Measurements from ENCODE around the gene GTF2A1L. TPM values are rescaled to one million over a fixed set of nuclear protein-coding genes. Genes with fewer than 3 reads are reported as not detected.

GTF2A1L gene
- total RNA-seq, 1 experiment from 2014 or later, result not detected

- TF ChIP-seq EZH2 (IDR thresholded peaks at IDR 0.05; ENCODE audit: borderline replicate concordance, low read depth, low read length, poor library complexity, severe bottlenecking) (no peak), CTCF (conservative IDR thresholded peaks at IDR 0.05; ENCODE audit: low read depth, low read length) (no peak)
- no TSS peak for BruUV-seq (replicated peaks)
- no peaks in the 10 kb centered on the region for H3K27me3 ChIP-seq (replicated peaks; ENCODE audit: insufficient read depth, low read depth, low read length, poor library complexity)
- intact Hi-C loops (cut with micrococcal nuclease; ENCODE audit: unreplicated experiment), result no loop called here
- no peaks in the 10 kb centered on the region for H3K36me3 ChIP-seq (ENCODE audit: insufficient read depth, low read length, poor library complexity, severe bottlenecking)
- POLR2A ChIA-PET (ENCODE audit: low non-redundant PET), result interaction anchor here (0.5 kb wide), 1 partner anchor 1337 kb away, joined by 7 read pairs; no protein-coding TSS in a partner anchor
- no peak overlapping the region for H3K27ac ChIP-seq (ENCODE audit: low read depth, low read length, poor library complexity, severe bottlenecking)
- H3K4me1 ChIP-seq (ENCODE audit: insufficient read depth, low read length, poor library complexity, severe bottlenecking), result peaks cover 35% of the 10 kb centered on the region
- CTCF ChIA-PET, result no interaction called here
- no peak for DNase-seq (ENCODE audit: low spot score)
- no peaks in the 10 kb centered on the region for H3K9me3 ChIP-seq (ENCODE audit: low read depth, low read length, poor library complexity, severe bottlenecking)
- no peak overlapping the region for H3K4me3 ChIP-seq (ENCODE audit: low read depth, low read length, poor library complexity, severe bottlenecking)
Observed at GRCh38 chr2:48719480-48720177, 102.0 kb downstream of the GTF2A1L start.

- CTCF ChIA-PET, result no interaction called here
- intact Hi-C loops (cut with micrococcal nuclease; ENCODE audit: unreplicated experiment), result no loop called here
- H3K9me3 ChIP-seq (ENCODE audit: low read depth, low read length, poor library complexity, severe bottlenecking), result no peaks in the 10 kb centered on the region
- no peaks in the 10 kb centered on the region for H3K27me3 ChIP-seq (replicated peaks; ENCODE audit: insufficient read depth, low read depth, low read length, poor library complexity)
- no peak overlapping the region for H3K27ac ChIP-seq (ENCODE audit: low read depth, low read length, poor library complexity, severe bottlenecking)
- no peak overlapping the region for H3K4me3 ChIP-seq (ENCODE audit: low read depth, low read length, poor library complexity, severe bottlenecking)
- H3K4me1 ChIP-seq (ENCODE audit: insufficient read depth, low read length, poor library complexity, severe bottlenecking), result peaks cover 21% of the 10 kb centered on the region
- H3K36me3 ChIP-seq (ENCODE audit: insufficient read depth, low read length, poor library complexity, severe bottlenecking), result no peaks in the 10 kb centered on the region
- BruUV-seq (replicated peaks), result no TSS peak
- no peak for DNase-seq (ENCODE audit: low spot score)
- TF ChIP-seq CTCF (conservative IDR thresholded peaks at IDR 0.05; ENCODE audit: low read depth, low read length) (no peak), EZH2 (IDR thresholded peaks at IDR 0.05; ENCODE audit: borderline replicate concordance, low read depth, low read length, poor library complexity, severe bottlenecking) (no peak)
- POLR2A ChIA-PET (ENCODE audit: low non-redundant PET), result no interaction called here
Observed at GRCh38 chr2:48721158-48721557, 103.5 kb downstream of the GTF2A1L start.

GRCh38 chr2:48722391-48722790, 104.7 kb downstream of the GTF2A1L start:
- Histone ChIP-seq H3K27ac (ENCODE audit: low read depth, low read length, poor library complexity, severe bottlenecking) (no peak overlapping the region), H3K27me3 (replicated peaks; ENCODE audit: insufficient read depth, low read depth, low read length, poor library complexity) (no peaks in the 10 kb centered on the region), H3K9me3 (ENCODE audit: low read depth, low read length, poor library complexity, severe bottlenecking) (no peaks in the 10 kb centered on the region), H3K4me3 (ENCODE audit: low read depth, low read length, poor library complexity, severe bottlenecking) (no peak overlapping the region), H3K36me3 (ENCODE audit: insufficient read depth, low read length, poor library complexity, severe bottlenecking) (no peaks in the 10 kb centered on the region), H3K4me1 (ENCODE audit: insufficient read depth, low read length, poor library complexity, severe bottlenecking) (peaks cover 9% of the 10 kb centered on the region)
- no peak for DNase-seq (ENCODE audit: low spot score)
- no peak for TF ChIP-seq CTCF (conservative IDR thresholded peaks at IDR 0.05; ENCODE audit: low read depth, low read length)
- TF ChIP-seq EZH2 (IDR thresholded peaks at IDR 0.05; ENCODE audit: borderline replicate concordance, low read depth, low read length, poor library complexity, severe bottlenecking), result no peak
- BruUV-seq (replicated peaks), result no TSS peak
- intact Hi-C loops (cut with micrococcal nuclease; ENCODE audit: unreplicated experiment), result no loop called here
- ChIA-PET CTCF (no interaction called here), POLR2A (ENCODE audit: low non-redundant PET) (no interaction called here)

Data from A673 (cell line).